ENCODE measurements around the gene ECE1.

DNA sequence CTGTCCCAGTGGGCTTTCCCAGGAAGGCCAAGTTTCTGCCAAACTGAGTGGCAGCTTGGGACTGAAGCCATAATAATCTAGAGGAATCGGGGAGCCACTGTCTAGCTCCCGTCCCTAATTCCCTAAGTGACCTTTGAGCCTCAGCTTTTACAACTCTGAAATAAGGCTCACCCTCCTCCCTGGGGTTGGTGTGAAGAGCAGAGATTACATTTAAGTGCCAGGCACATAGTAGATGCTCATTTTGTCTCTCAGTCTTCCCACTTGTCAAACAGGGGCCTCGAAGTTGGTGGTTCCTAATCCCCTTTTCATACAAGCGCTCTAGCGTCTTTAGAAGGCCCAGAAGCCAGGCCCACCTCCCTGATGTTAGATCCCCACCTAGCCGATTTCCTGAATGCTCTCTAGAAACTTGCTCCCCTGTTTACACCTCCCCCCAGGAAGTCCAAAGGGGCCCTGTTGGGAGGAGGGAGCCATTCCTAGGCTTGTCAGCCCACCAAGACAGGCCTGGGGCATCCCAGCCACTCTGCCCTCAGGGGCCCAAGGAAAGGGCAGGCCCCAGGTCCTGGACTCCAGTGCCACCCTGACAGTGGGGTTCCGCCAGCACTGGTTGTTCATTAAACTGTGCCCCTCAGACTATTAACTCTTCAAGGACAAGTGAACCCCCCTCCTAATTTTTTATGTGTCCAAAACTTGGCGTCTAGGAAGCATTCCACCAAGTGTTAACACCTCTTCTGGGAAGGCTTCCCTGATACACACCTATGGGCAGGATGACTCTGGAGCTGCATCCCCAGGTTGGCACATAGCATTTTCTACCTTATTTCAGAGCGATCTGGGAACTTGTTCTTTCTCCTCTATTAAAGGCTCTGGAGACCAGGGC, 49.3 kb upstream of the ECE1 start:
- TF ChIP-seq EZH2 (IDR thresholded peaks at IDR 0.05; ENCODE audit: insufficient read depth, poor library complexity, severe bottlenecking) = no peak
- TF ChIP-seq EZH2phosphoT487 (IDR thresholded peaks at IDR 0.05; ENCODE audit: insufficient read depth, low read depth) = no peak
